H9 (cell line): ENCODE data around the gene AATK. TPM values are rescaled to one million over a fixed set of nuclear protein-coding genes. Genes with fewer than 3 reads are reported as not detected.

Source experiments
- DNase-seq: peaks from one replicate; pipeline ENCODE4 v3.0.0-alpha.2; 2017
- H2AFZ ChIP-seq: one replicate; pipeline ENCODE4 v1.6.1; 2013; ENCODE audit warnings: mild to moderate bottlenecking, low read length, control low read depth, moderate library complexity
- H2AK5ac ChIP-seq: 2 replicates; pipeline ENCODE4 v1.6.1; 2013; ENCODE audit warnings: low read length, control low read depth, mixed read lengths; ENCODE audit not compliant: insufficient read length
- H2BK120ac ChIP-seq: one replicate; pipeline ENCODE4 v1.6.1; 2013; ENCODE audit warnings: low read depth, mild to moderate bottlenecking, low read length, control low read depth, inconsistent platforms; ENCODE audit not compliant: poor library complexity, severe bottlenecking
- H2BK12ac ChIP-seq: 2 replicates; pipeline ENCODE4 v1.6.1; 2013; ENCODE audit warnings: low read length, control low read depth, mixed read lengths, low read depth; ENCODE audit not compliant: insufficient read length
- H2BK15ac ChIP-seq: 2 replicates; pipeline ENCODE4 v1.6.1; 2013; ENCODE audit warnings: low read depth, low read length, control low read depth
- H2BK20ac ChIP-seq: one replicate; pipeline ENCODE4 v1.6.1; 2013; ENCODE audit warnings: low read depth, mild to moderate bottlenecking, low read length, control low read depth, inconsistent platforms; ENCODE audit not compliant: poor library complexity, severe bottlenecking
- H2BK5ac ChIP-seq: 2 replicates; pipeline ENCODE4 v1.6.1; 2013; ENCODE audit warnings: low read length, control low read depth, mixed read lengths; ENCODE audit not compliant: insufficient read length
- H3K14ac ChIP-seq: 2 replicates; pipeline ENCODE4 v1.6.1; 2013; ENCODE audit warnings: low read length, control low read depth; ENCODE audit not compliant: insufficient read depth
- H3K18ac ChIP-seq: 2 replicates; pipeline ENCODE4 v1.6.1; 2013; ENCODE audit warnings: low read depth, mild to moderate bottlenecking, mixed read lengths, low read length, control low read depth; ENCODE audit not compliant: insufficient read length
- H3K23ac ChIP-seq: 2 replicates; pipeline ENCODE4 v1.6.1; 2013; ENCODE audit warnings: low read length, control low read depth, mixed read lengths, low read depth; ENCODE audit not compliant: insufficient read length
- H3K23me2 ChIP-seq: 2 replicates; pipeline ENCODE4 v1.6.1; 2013; ENCODE audit warnings: low read depth, mild to moderate bottlenecking, mixed read lengths, low read length, control low read depth; ENCODE audit not compliant: insufficient read length, poor library complexity, severe bottlenecking
- H3K27ac ChIP-seq: 2 replicates; pipeline ENCODE4 v1.5.1; 2013; ENCODE audit warnings: low read length, control low read depth, mixed read lengths, low read depth; ENCODE audit not compliant: insufficient read length
- H3K27me3 ChIP-seq: 2 replicates; pipeline ENCODE4 v1.6.1; 2013; ENCODE audit warnings: low read length, control low read depth, inconsistent platforms; ENCODE audit not compliant: insufficient read depth
- H3K4ac ChIP-seq: 2 replicates; pipeline ENCODE4 v1.6.1; 2013; ENCODE audit warnings: low read depth, mild to moderate bottlenecking, control low read depth, inconsistent platforms, low read length, moderate library complexity
- H3K4me1 ChIP-seq: 2 replicates; pipeline ENCODE4 v1.6.1; 2013; ENCODE audit warnings: low read length, control low read depth, inconsistent platforms; ENCODE audit not compliant: insufficient read depth
- H3K4me2 ChIP-seq: 2 replicates; pipeline ENCODE4 v1.6.1; 2013; ENCODE audit warnings: low read length, control low read depth, mixed read lengths; ENCODE audit not compliant: insufficient read length, insufficient read depth
- H3K56ac ChIP-seq: 2 replicates; pipeline ENCODE4 v1.6.1; 2013; ENCODE audit warnings: low read depth, mild to moderate bottlenecking, mixed read lengths, low read length, control low read depth; ENCODE audit not compliant: insufficient read length
- H3K79me1 ChIP-seq: 2 replicates; pipeline ENCODE4 v1.6.1; 2013; ENCODE audit warnings: low read depth, mild to moderate bottlenecking, moderate library complexity, low read length, control low read depth, inconsistent platforms; ENCODE audit not compliant: insufficient read depth, poor library complexity, severe bottlenecking
- H3K79me2 ChIP-seq: 2 replicates; pipeline ENCODE4 v1.6.1; 2013; ENCODE audit warnings: low read length, control low read depth, inconsistent platforms; ENCODE audit not compliant: insufficient read depth
- H3K9ac ChIP-seq: 2 replicates; pipeline ENCODE4 v1.6.1; 2013; ENCODE audit warnings: low read length, control low read depth, mixed read lengths; ENCODE audit not compliant: insufficient read length; ENCODE audit errors: extremely low read depth
- H3K9me3 ChIP-seq: one replicate; pipeline ENCODE4 v1.6.1; 2013; ENCODE audit warnings: low read depth, low read length, inconsistent platforms; ENCODE audit not compliant: control insufficient read depth
- H3T11ph ChIP-seq: one replicate; pipeline ENCODE4 v1.6.1; 2013; ENCODE audit warnings: mild to moderate bottlenecking, low read length, control low read depth, inconsistent platforms
- H4K20me1 ChIP-seq: one replicate; pipeline ENCODE4 v1.6.1; 2013; ENCODE audit not compliant: control insufficient read depth, insufficient read length, insufficient read depth
- H4K5ac ChIP-seq: 2 replicates; pipeline ENCODE4 v1.6.1; 2013; ENCODE audit warnings: low read depth, mild to moderate bottlenecking, mixed read lengths, low read length, control low read depth; ENCODE audit not compliant: insufficient read length
- H4K8ac ChIP-seq: replicated peaks from 2 replicates; pipeline ENCODE4 v1.6.1; 2013; ENCODE audit warnings: low read length, control low read depth, mixed read lengths, low read depth; ENCODE audit not compliant: insufficient read length
- H4K91ac ChIP-seq: 2 replicates; pipeline ENCODE4 v1.6.1; 2013; ENCODE audit warnings: low read depth, mild to moderate bottlenecking, moderate library complexity, mixed read lengths, low read length, control low read depth; ENCODE audit not compliant: insufficient read length
- H3K27ac Mint-ChIP-seq, 3 experiments: 2 replicates in 2 of 3; 3 replicates in 1 of 3; pipeline ENCODE4 v1.8.0; 2020 to 2021; ENCODE audit warnings: mixed read lengths in 3 of 3, mild to moderate bottlenecking in 1 of 3, moderate library complexity in 1 of 3
- H3K27me3 Mint-ChIP-seq: 2 replicates; pipeline ENCODE4 v1.8.0; 2021; ENCODE audit warnings: low read depth, mild to moderate bottlenecking, moderate library complexity, mixed read lengths
- H3K36me3 Mint-ChIP-seq, 3 experiments: 2 replicates in 2 of 3; 3 replicates in 1 of 3; pipeline ENCODE4 v1.8.0; 2020 to 2021; ENCODE audit warnings: low read depth in 3 of 3, mixed read lengths in 3 of 3; ENCODE audit not compliant: insufficient read depth in 1 of 3
- H3K4me1 Mint-ChIP-seq, 2 experiments: 2 replicates each; pipeline ENCODE4 v1.8.0; 2020; ENCODE audit warnings: mixed read lengths in 2 of 2
- H3K4me3 Mint-ChIP-seq, 2 experiments: 2 replicates in 1 of 2; 3 replicates in 1 of 2; pipeline ENCODE4 v1.8.0; 2020 to 2021; ENCODE audit warnings: mild to moderate bottlenecking in 2 of 2, mixed read lengths in 2 of 2, moderate library complexity in 1 of 2
- H3K9me3 Mint-ChIP-seq, 2 experiments: 2 replicates in 1 of 2; 3 replicates in 1 of 2; pipeline ENCODE4 v1.8.0; 2020; ENCODE audit warnings: mild to moderate bottlenecking in 2 of 2, mixed read lengths in 2 of 2, moderate library complexity in 1 of 2
- CTCF ChIP-seq: fragments of 200-600 bp; sonication (generic); conservative IDR thresholded peaks from 3 replicates; pipeline ENCODE4 v1.8.0; 2021; ENCODE audit warnings: antibody characterized with exemption, mild to moderate bottlenecking
- WGBS: extraction: QIAGEN DNeasy Blood & Tissue Kit; methylation state at CpG from one replicate; pipeline ENCODE4 v1.1.7; 2013; ENCODE audit warnings: missing lambda C conversion rate, low lambda C conversion rate, mixed read lengths; ENCODE audit not compliant: insufficient read length; ENCODE audit errors: extremely low coverage; 5-methylcytosine and 5-hydroxymethylcytosine counted together
- total RNA-seq: library from RNA; stranded (reverse); gene quantifications from 2 replicates; pipeline ENCODE4 v1.2.1, GENCODE V29; 2021

The AATK gene
- total RNA-seq, 1 experiment from 2014 or later, result 2.4 TPM

- H3T11ph ChIP-seq, result no peak overlapping the region
- H3K9me3 ChIP-seq, result no peaks in the 10 kb centered on the region
- no peaks in the 10 kb centered on the region for H3K27me3 ChIP-seq
- Mint-ChIP-seq H3K27me3 (no peaks in the 10 kb centered on the region), H3K9me3 (no peaks in the 10 kb centered on the region), H3K27ac (peak overlapping the region in 1 of 3 experiments; percentile 94; a peak in 2 of 7 replicates), H3K36me3 (peaks cover 0 to 23% (median 3%) of the 10 kb centered on the region in 3 experiments; a peak in 4 of 7 replicates), H3K4me3 (no peak overlapping the region), H3K4me1 (peaks cover 3 to 4% of the 10 kb centered on the region in 2 experiments; a peak in 1 of 4 replicates)
- H3K79me2 ChIP-seq, result no peaks in the 10 kb centered on the region; the same call in 1 of the 2 replicates
- H4K20me1 ChIP-seq, result no peaks in the 10 kb centered on the region
- no peak overlapping the region for H2BK20ac ChIP-seq
- H3K14ac ChIP-seq, result no peak overlapping the region
- no peak overlapping the region for H3K18ac ChIP-seq
- no peak overlapping the region for H4K8ac ChIP-seq
- H3K4ac ChIP-seq, result no peak overlapping the region
- H3K27ac ChIP-seq, result no peak overlapping the region
- no peaks in the 10 kb centered on the region for H3K79me1 ChIP-seq
- H2BK15ac ChIP-seq, result no peak overlapping the region
- H2BK120ac ChIP-seq, result no peak overlapping the region
- no CpG with 5 or more reads among the region's 14 CpGs for WGBS
- H3K4me2 ChIP-seq, result no peak overlapping the region
- no peak for TF ChIP-seq CTCF
- H2AK5ac ChIP-seq, result no peak overlapping the region
- H4K5ac ChIP-seq, result no peak overlapping the region
- DNase-seq, result no peak
- H2BK5ac ChIP-seq, result no peak overlapping the region
- H2AFZ ChIP-seq, result no peak overlapping the region
- no peak overlapping the region for H4K91ac ChIP-seq
- no peak overlapping the region for H2BK12ac ChIP-seq
- H3K23ac ChIP-seq, result no peak overlapping the region
- no peaks in the 10 kb centered on the region for H3K4me1 ChIP-seq
- H3K9ac ChIP-seq, result no peak overlapping the region
- H3K23me2 ChIP-seq, result no peaks in the 10 kb centered on the region
- no peak overlapping the region for H3K56ac ChIP-seq
Measured at GRCh38 chr17:81210868-81211267, 44.8 kb upstream of the AATK start.
